Mesenchymal stem cell (in vitro differentiated cells and primary cell): ENCODE results near the gene IKZF1.

Experiments used
- DNase-seq: peaks from one replicate; pipeline ENCODE4 v3.0.0-alpha.2; 2013
- H2AFZ ChIP-seq: one replicate; pipeline ENCODE4 v1.6.1; 2013; ENCODE audit warnings: low read depth, mild to moderate bottlenecking, control low read depth, inconsistent platforms, low read length, moderate library complexity
- H2AK5ac ChIP-seq: 2 replicates; pipeline ENCODE4 v1.6.1; 2013; ENCODE audit warnings: low read length, moderate library complexity, mild to moderate bottlenecking, inconsistent platforms; ENCODE audit not compliant: severe bottlenecking
- H2BK120ac ChIP-seq: one replicate; pipeline ENCODE4 v1.6.1; 2013; ENCODE audit warnings: low read depth, mild to moderate bottlenecking, inconsistent platforms, low read length, moderate library complexity
- H2BK12ac ChIP-seq, 2 experiments: one replicate each; pipeline ENCODE4 v1.6.1; 2013; ENCODE audit warnings: inconsistent platforms in 2 of 2, low read length in 2 of 2, mild to moderate bottlenecking in 2 of 2, moderate library complexity in 2 of 2, control low read depth in 1 of 2
- H2BK15ac ChIP-seq: one replicate; pipeline ENCODE4 v1.6.1; 2013; ENCODE audit warnings: mild to moderate bottlenecking, low read depth, inconsistent platforms; ENCODE audit not compliant: poor library complexity, severe bottlenecking
- H2BK5ac ChIP-seq: 2 replicates; pipeline ENCODE4 v1.6.1; 2013; ENCODE audit warnings: low read depth, mild to moderate bottlenecking, low read length, control low read depth, inconsistent platforms; ENCODE audit not compliant: poor library complexity, severe bottlenecking
- H3K14ac ChIP-seq, 2 experiments: one replicate each; pipeline ENCODE4 v1.6.1; 2013; ENCODE audit warnings: inconsistent platforms in 2 of 2, low read length in 2 of 2, control low read depth in 1 of 2, mild to moderate bottlenecking in 1 of 2, moderate library complexity in 1 of 2
- H3K18ac ChIP-seq, 2 experiments: one replicate each; pipeline ENCODE4 v1.6.1; 2013; ENCODE audit warnings: inconsistent platforms in 2 of 2, low read length in 2 of 2, control low read depth in 1 of 2, low read depth in 1 of 2, mild to moderate bottlenecking in 1 of 2
- H3K23ac ChIP-seq, 2 experiments: one replicate each; pipeline ENCODE4 v1.6.1; 2013; ENCODE audit warnings: inconsistent platforms in 2 of 2, low read length in 2 of 2, mild to moderate bottlenecking in 2 of 2, moderate library complexity in 2 of 2, control low read depth in 1 of 2
- H3K27ac ChIP-seq: 2 replicates; pipeline ENCODE4 v1.5.1; 2013; ENCODE audit warnings: mild to moderate bottlenecking, moderate library complexity, low read length, control low read depth, inconsistent platforms; ENCODE audit not compliant: poor library complexity, severe bottlenecking
- H3K27me3 ChIP-seq, 2 experiments: 2 replicates each; pipeline versions ENCODE4 v1.6.1 to v1.7.0; 2013; ENCODE audit warnings: low read length in 2 of 2, mild to moderate bottlenecking in 2 of 2, moderate library complexity in 2 of 2, control low read depth in 1 of 2, inconsistent platforms in 1 of 2; ENCODE audit not compliant: control insufficient read depth in 1 of 2, insufficient read depth in 1 of 2
- H3K36me3 ChIP-seq, 2 experiments: 2 replicates each; pipeline versions ENCODE4 v1.6.1 to v1.7.0; 2013; ENCODE audit warnings: low read length in 2 of 2, control low read depth in 1 of 2, inconsistent platforms in 1 of 2, low read depth in 1 of 2, mild to moderate bottlenecking in 1 of 2; ENCODE audit not compliant: insufficient read depth in 2 of 2, control insufficient read depth in 1 of 2
- H3K4ac ChIP-seq, 2 experiments: one replicate each; pipeline ENCODE4 v1.6.1; 2013; ENCODE audit warnings: inconsistent platforms in 2 of 2, low read length in 2 of 2, mild to moderate bottlenecking in 2 of 2, moderate library complexity in 2 of 2, control low read depth in 1 of 2, low read depth in 1 of 2
- H3K4me1 ChIP-seq: 2 replicates; pipeline ENCODE4 v1.6.1; 2013; ENCODE audit warnings: low read depth, low read length, control low read depth; ENCODE audit not compliant: control insufficient read depth, insufficient read depth
- H3K4me2 ChIP-seq: 2 replicates; pipeline ENCODE4 v1.6.1; 2013; ENCODE audit warnings: low read length, mild to moderate bottlenecking, inconsistent platforms; ENCODE audit not compliant: poor library complexity, severe bottlenecking
- H3K4me3 ChIP-seq, 2 experiments: 2 replicates each; pipeline versions ENCODE4 v1.5.1 to v1.7.0; 2013; ENCODE audit warnings: low read length in 2 of 2, mild to moderate bottlenecking in 2 of 2, control low read depth in 1 of 2, low read depth in 1 of 2; ENCODE audit not compliant: insufficient read depth in 1 of 2
- H3K79me1 ChIP-seq: replicated peaks from 2 replicates; pipeline ENCODE4 v1.6.1; 2013; ENCODE audit warnings: mild to moderate bottlenecking, control low read depth, low read length, inconsistent platforms; ENCODE audit not compliant: poor library complexity, severe bottlenecking
- H3K9ac ChIP-seq: 2 replicates; pipeline ENCODE4 v1.7.0; 2013; ENCODE audit warnings: mild to moderate bottlenecking, low read length, moderate library complexity
- H3K9me3 ChIP-seq: 2 replicates; pipeline ENCODE4 v1.7.0; 2013; ENCODE audit warnings: mild to moderate bottlenecking, low read length; ENCODE audit not compliant: control insufficient read depth
- H4K8ac ChIP-seq: one replicate; pipeline ENCODE4 v1.6.1; 2013; ENCODE audit warnings: inconsistent platforms, mild to moderate bottlenecking, low read length, moderate library complexity
- H4K91ac ChIP-seq: one replicate; pipeline ENCODE4 v1.6.1; 2013; ENCODE audit warnings: mild to moderate bottlenecking, low read length, inconsistent platforms
- WGBS: methylation state at CpG from one replicate; pipeline ENCODE4 v1.1.7; 2013; ENCODE audit warnings: mixed read lengths; 5-methylcytosine and 5-hydroxymethylcytosine counted together

IKZF1 gene

GRCh38 chr7:50358041-50358705 is 53.7 kb downstream of the IKZF1 start:
- Histone ChIP-seq H3K36me3 (no peaks in the 10 kb centered on the region), H2BK15ac (no peak overlapping the region), H4K8ac (no peak overlapping the region), H4K91ac (no peak overlapping the region), H3K9me3 (no peaks in the 10 kb centered on the region), H3K23ac (no peak overlapping the region), H3K4me2 (no peak overlapping the region), H2BK120ac (no peak overlapping the region), H2AK5ac (no peak overlapping the region), H3K14ac (no peak overlapping the region), H3K9ac (no peak overlapping the region), H3K27ac (no peak overlapping the region), H3K4me3 (no peak overlapping the region), H2AFZ (no peak overlapping the region), H3K27me3 (peaks cover 11 to 38% of the 10 kb centered on the region in 2 experiments), H2BK12ac (no peak overlapping the region), H3K4me1 (peaks cover 3% of the 10 kb centered on the region), H3K4ac (no peak overlapping the region), H2BK5ac (no peak overlapping the region), H3K18ac (no peak overlapping the region), H3K79me1 (no peaks in the 10 kb centered on the region)
- no peak for DNase-seq
- WGBS: 83% methylated on average over 12 of the region's 13 CpGs

DNA sequence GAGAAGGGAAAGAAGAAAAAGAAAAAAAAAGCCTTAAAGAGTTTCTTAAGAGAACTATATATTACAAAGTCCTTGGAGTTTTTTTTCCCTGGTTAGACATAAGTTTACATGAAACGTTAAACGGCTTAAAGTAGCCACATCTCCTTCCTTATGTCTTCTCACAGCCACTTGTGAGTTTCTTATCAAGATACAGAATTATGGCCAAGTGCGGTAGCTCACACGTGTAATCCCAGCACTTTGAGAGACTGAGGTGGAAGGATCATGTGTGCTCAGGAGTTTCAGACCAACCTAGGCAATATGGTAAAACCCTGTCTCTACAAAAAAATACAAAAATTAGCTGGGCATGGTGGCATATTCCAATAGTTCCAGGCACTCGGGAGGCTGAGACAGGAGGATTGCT is 54.3 kb downstream of the IKZF1 start:
- WGBS: 83% methylated on average over 3 of the region's 5 CpGs
- Histone ChIP-seq H3K14ac (no peak overlapping the region), H3K18ac (no peak overlapping the region), H2BK5ac (no peak overlapping the region), H3K79me1 (no peaks in the 10 kb centered on the region), H2BK120ac (no peak overlapping the region), H2AFZ (no peak overlapping the region), H3K36me3 (no peaks in the 10 kb centered on the region), H3K9me3 (no peaks in the 10 kb centered on the region), H3K27me3 (peaks cover 11 to 41% of the 10 kb centered on the region in 2 experiments), H3K4me3 (no peak overlapping the region), H3K4me1 (peaks cover 3% of the 10 kb centered on the region), H3K4me2 (no peak overlapping the region), H4K8ac (no peak overlapping the region), H2BK12ac (no peak overlapping the region), H3K4ac (no peak overlapping the region), H3K23ac (no peak overlapping the region), H3K9ac (no peak overlapping the region), H3K27ac (no peak overlapping the region), H4K91ac (no peak overlapping the region), H2AK5ac (no peak overlapping the region), H2BK15ac (no peak overlapping the region)
- DNase-seq: no peak

DNA sequence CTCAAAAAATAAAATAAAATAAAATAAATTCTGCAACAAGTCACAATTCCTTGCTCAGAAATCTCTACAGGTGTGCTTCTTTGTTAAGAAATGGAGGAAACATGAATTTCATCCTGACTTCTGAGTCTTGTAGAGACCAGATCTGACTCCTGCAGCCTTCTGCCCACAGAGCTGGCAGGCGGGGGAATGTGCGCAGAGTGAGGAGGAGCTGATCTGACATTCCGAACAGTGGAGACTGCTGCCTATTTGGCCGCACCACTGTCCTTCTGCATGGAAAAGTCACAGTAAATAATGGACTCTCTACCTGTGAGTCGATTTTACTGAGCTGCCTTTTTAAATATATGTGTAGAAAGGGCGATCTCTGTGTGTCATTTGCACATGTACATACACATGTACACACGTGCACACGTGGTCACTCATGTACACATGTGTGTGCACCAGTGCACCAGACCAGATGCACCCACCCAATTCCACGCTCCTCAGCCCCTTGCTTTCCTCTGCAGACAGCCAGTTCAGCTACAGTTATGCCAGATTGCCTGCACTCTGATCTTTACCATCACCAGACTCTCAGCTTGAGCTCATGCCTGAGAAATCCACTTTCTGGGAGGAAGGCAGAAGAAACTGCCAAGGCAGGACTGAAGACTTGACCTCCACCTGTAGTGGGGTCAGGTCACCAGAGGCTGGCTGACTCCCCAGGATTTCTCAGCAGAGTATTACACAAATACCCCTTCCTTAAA is 54.9 kb downstream of the IKZF1 start:
- no peak overlapping the region for H3K23ac ChIP-seq
- 94% methylated on average over 9 of the region's 9 CpGs for WGBS
- DNase-seq: peak; percentile 3
- peak overlapping the region in 1 of 2 experiments; percentile 15 for H3K4me3 ChIP-seq
- peaks cover 9 to 39% of the 10 kb centered on the region in 2 experiments for H3K27me3 ChIP-seq
- H4K8ac ChIP-seq: no peak overlapping the region
- no peak overlapping the region for H3K4me2 ChIP-seq
- no peak overlapping the region for H3K18ac ChIP-seq
- H3K14ac ChIP-seq: no peak overlapping the region
- no peak overlapping the region for H3K9ac ChIP-seq
- no peak overlapping the region for H2BK5ac ChIP-seq
- H4K91ac ChIP-seq: no peak overlapping the region
- H3K9me3 ChIP-seq: no peaks in the 10 kb centered on the region
- H2AK5ac ChIP-seq: no peak overlapping the region
- H2BK15ac ChIP-seq: no peak overlapping the region
- H3K79me1 ChIP-seq: no peaks in the 10 kb centered on the region
- H2AFZ ChIP-seq: no peak overlapping the region
- H3K4me1 ChIP-seq: peaks cover 3% of the 10 kb centered on the region
- H3K36me3 ChIP-seq: no peaks in the 10 kb centered on the region
- H2BK12ac ChIP-seq: no peak overlapping the region
- no peak overlapping the region for H3K4ac ChIP-seq
- H3K27ac ChIP-seq: no peak overlapping the region
- H2BK120ac ChIP-seq: no peak overlapping the region
